ENCODE results near the gene KCNQ4.

KCNQ4 gene

GRCh38 chr1:40860706-40861223 lies 77.2 kb downstream of the KCNQ4 start:
- Histone ChIP-seq H3K4me1 (ENCODE audit: insufficient read depth, low read length) (peaks cover 10% of the 10 kb centered on the region; the same call in 1 of the 2 replicates), H3K9me3 (ENCODE audit: insufficient read depth, low read depth, low read length) (no peaks in the 10 kb centered on the region), H3K27ac (ENCODE audit: low read depth, low read length) (no peak overlapping the region), H3K9ac (ENCODE audit: low read depth, low read length) (peak overlapping the region; percentile 72), H3K4me3 (ENCODE audit: low read length) (peak overlapping the region; percentile 70), H3K36me3 (ENCODE audit: insufficient read depth, low read length) (no peaks in the 10 kb centered on the region), H3K27me3 (ENCODE audit: insufficient read depth, low read length) (peaks cover 32% of the 10 kb centered on the region)
- 55% methylated on average over 10 of the region's 10 CpGs for WGBS

DNA sequence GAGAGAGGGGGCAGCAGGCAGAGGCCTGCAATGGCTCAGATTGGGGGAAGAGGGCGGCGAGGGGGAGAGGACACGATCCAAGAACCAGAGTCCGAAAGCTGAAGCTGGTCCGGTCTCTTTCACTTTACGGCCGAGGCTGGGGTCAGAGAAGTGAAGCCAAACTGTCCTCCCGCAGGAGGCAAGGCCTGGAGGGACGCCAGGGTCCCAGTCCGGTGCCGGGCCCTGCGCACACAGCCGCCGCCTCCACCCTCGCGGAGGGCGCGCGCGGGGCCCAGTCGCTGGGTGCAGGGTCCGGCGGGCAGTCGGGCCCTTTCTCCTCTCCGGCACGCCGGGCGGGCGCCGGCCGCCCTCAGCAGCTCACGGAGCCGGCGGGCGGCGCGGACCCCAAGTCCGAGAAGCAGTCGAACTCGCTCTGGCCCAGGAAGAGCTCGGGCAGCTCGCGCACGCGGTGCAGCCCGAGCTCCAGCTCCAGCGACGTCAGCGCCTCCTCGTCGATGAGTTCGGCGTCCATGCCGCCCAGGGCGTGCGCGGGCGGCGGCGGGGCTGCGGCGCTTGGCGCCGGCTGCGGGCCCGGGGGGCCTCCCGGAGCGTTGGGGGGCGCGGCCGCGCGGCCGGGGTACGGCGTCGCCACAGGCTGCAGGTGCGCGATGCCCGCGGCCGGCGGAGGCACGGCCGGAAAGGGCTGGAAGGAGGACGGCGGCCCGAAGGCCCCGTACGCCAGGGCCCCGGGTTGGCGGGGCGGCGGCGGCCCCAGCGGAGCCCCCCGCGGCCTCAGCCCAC lies 77.8 kb downstream of the KCNQ4 start:
- peaks cover 32% of the 10 kb centered on the region for H3K27me3 ChIP-seq (ENCODE audit: insufficient read depth, low read length)
- H3K27ac ChIP-seq (ENCODE audit: low read depth, low read length): no peak overlapping the region
- peak overlapping the region; percentile 70 for H3K4me3 ChIP-seq (ENCODE audit: low read length)
- 3% methylated on average over 98 of the region's 98 CpGs for WGBS
- H3K9me3 ChIP-seq (ENCODE audit: insufficient read depth, low read depth, low read length): no peaks in the 10 kb centered on the region
- H3K4me1 ChIP-seq (ENCODE audit: insufficient read depth, low read length): peaks cover 10% of the 10 kb centered on the region; the same call in 1 of the 2 replicates
- H3K9ac ChIP-seq (ENCODE audit: low read depth, low read length): peak overlapping the region; percentile 72
- H3K36me3 ChIP-seq (ENCODE audit: insufficient read depth, low read length): no peaks in the 10 kb centered on the region

DNA sequence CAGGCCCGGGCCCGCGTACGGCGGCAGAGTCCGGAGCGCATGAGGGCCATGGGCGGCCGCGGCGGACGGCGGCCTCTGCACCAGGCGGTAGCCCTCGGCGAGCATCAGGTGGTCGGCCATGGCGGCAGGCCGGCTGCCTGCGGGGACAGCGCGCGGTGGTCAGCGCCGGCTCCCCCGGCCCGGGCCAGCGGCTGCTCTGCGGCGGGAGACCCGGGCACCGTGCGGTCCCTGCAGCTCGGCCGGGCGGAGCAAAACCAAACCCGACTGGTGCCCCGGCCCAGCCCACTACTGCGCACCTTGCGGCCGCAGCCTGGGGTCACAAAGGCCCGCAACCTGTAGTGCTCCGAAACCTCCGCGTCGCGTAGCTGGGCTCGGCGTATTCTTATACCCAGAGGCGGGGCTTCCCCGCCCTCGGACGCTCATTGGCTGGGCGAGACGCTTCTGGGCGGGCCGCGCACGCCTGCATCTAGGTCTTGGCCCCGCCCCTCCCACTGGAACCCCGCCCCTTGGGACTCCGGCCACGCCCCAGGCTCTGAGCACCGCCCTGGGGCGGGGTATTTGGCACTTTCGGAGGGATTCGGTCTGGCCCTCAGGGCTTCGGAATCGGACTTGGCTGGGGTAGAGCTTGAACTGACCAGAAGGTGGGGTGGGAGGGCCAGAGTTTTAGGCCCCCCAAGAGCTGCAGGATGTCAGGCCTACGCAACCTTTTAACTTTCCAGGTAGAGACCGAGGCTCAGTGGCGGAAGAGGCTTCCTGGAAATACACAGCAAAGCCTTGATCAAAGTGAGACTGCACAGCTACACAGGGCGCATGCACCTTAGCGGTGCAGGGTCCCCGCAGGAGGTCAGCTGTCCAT lies 78.6 kb downstream of the KCNQ4 start, which contains the start of gene CITED4:
TSS of gene CITED4 (minus strand) at position 356 of the 856 bp plus-strand sequence. CDS start at position 120, 236 bp downstream.
- Histone ChIP-seq H3K36me3 (ENCODE audit: insufficient read depth, low read length) (no peaks in the 10 kb centered on the region), H3K4me1 (ENCODE audit: insufficient read depth, low read length) (peaks cover 10% of the 10 kb centered on the region; the same call in 1 of the 2 replicates), H3K27me3 (ENCODE audit: insufficient read depth, low read length) (peaks cover 32% of the 10 kb centered on the region), H3K27ac (ENCODE audit: low read depth, low read length) (peak within 1 kb of the TSS; percentile 52; the same call in 1 of the 2 replicates), H3K9ac (ENCODE audit: low read depth, low read length) (peak within 1 kb of the TSS; percentile 72), H3K4me3 (ENCODE audit: low read length) (peak within 1 kb of the TSS; percentile 70), H3K9me3 (ENCODE audit: insufficient read depth, low read depth, low read length) (no peaks in the 10 kb centered on the region)
- 4% methylated on average over 75 of the region's 75 CpGs for WGBS

DNA sequence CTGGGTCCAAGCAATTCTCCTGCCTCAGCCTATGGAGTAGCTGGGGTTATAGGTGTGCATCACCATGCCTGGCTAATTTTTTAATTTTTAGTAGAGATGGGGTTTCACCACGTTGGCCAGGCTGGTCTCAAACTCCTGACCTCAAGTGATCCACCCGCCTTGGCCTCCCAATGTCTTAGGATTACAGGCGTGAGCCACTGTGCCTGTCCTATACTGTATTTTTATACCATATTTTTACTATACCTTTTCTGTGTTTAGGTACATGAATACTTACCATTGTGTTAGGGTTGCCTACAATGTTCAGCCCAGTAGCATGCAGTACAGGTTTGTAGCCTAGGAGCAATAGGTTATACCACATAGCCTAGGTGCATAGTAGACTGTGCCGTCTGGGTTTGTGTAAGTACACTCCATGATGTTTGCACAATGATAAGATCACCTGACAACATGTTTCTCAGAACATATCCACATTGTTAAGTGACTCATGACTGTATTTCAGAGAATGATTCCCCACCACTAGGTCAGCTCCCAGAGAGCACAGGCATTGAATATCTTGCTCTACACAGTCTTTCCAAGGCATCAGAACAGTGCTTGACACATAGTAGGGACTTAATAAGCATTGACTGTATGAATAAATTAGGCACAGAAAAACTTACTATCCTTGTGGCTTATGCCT lies 84.6 kb downstream of the KCNQ4 start:
- no peak overlapping the region for H3K4me3 ChIP-seq (ENCODE audit: low read length)
- H3K4me1 ChIP-seq (ENCODE audit: insufficient read depth, low read length): no peaks in the 10 kb centered on the region
- no peaks in the 10 kb centered on the region for H3K36me3 ChIP-seq (ENCODE audit: insufficient read depth, low read length)
- WGBS: 89% methylated on average over 4 of the region's 4 CpGs
- H3K9me3 ChIP-seq (ENCODE audit: insufficient read depth, low read depth, low read length): no peaks in the 10 kb centered on the region
- no peaks in the 10 kb centered on the region for H3K27me3 ChIP-seq (ENCODE audit: insufficient read depth, low read length)
- H3K9ac ChIP-seq (ENCODE audit: low read depth, low read length): no peak overlapping the region
- H3K27ac ChIP-seq (ENCODE audit: low read depth, low read length): no peak overlapping the region

GRCh38 chr1:40870135-40870728 lies 86.6 kb downstream of the KCNQ4 start:
- no peaks in the 10 kb centered on the region for H3K9me3 ChIP-seq (ENCODE audit: insufficient read depth, low read depth, low read length)
- no peak overlapping the region for H3K27ac ChIP-seq (ENCODE audit: low read depth, low read length)
- H3K9ac ChIP-seq (ENCODE audit: low read depth, low read length): no peak overlapping the region
- H3K27me3 ChIP-seq (ENCODE audit: insufficient read depth, low read length): no peaks in the 10 kb centered on the region
- H3K36me3 ChIP-seq (ENCODE audit: insufficient read depth, low read length): no peaks in the 10 kb centered on the region
- H3K4me3 ChIP-seq (ENCODE audit: low read length): no peak overlapping the region
- no peaks in the 10 kb centered on the region for H3K4me1 ChIP-seq (ENCODE audit: insufficient read depth, low read length)
- 86% methylated on average over 2 of the region's 2 CpGs for WGBS

- WGBS: 91% methylated on average over 3 of the region's 3 CpGs
- H3K27ac ChIP-seq (ENCODE audit: low read depth, low read length): no peak overlapping the region
Observed at GRCh38 chr1:40872276-40872675, 88.7 kb downstream of the KCNQ4 start.

GRCh38 chr1:40873863-40874472 lies 90.4 kb downstream of the KCNQ4 start:
- Histone ChIP-seq H3K36me3 (ENCODE audit: insufficient read depth, low read length) (no peaks in the 10 kb centered on the region), H3K4me3 (ENCODE audit: low read length) (no peak overlapping the region), H3K27ac (ENCODE audit: low read depth, low read length) (no peak overlapping the region), H3K4me1 (ENCODE audit: insufficient read depth, low read length) (peaks cover 7% of the 10 kb centered on the region; the same call in 1 of the 2 replicates), H3K27me3 (ENCODE audit: insufficient read depth, low read length) (no peaks in the 10 kb centered on the region), H3K9me3 (ENCODE audit: insufficient read depth, low read depth, low read length) (peaks cover 7% of the 10 kb centered on the region), H3K9ac (ENCODE audit: low read depth, low read length) (no peak overlapping the region)
- 93% methylated on average over 7 of the region's 7 CpGs for WGBS

More at GRCh38 chr1:40872276-40872675, 88.7 kb downstream of the KCNQ4 start:
- no peak overlapping the region for H3K9ac ChIP-seq (ENCODE audit: low read depth, low read length)
- 0 out of 2 replicates have a peak, but pooled peaks cover under 1% of the 10 kb centered on the region for H3K4me1 ChIP-seq (ENCODE audit: insufficient read depth, low read length)
- no peaks in the 10 kb centered on the region for H3K27me3 ChIP-seq (ENCODE audit: insufficient read depth, low read length)
- peaks cover 7% of the 10 kb centered on the region for H3K9me3 ChIP-seq (ENCODE audit: insufficient read depth, low read depth, low read length)
- H3K4me3 ChIP-seq (ENCODE audit: low read length): no peak overlapping the region
- H3K36me3 ChIP-seq (ENCODE audit: insufficient read depth, low read length): no peaks in the 10 kb centered on the region

- no peak overlapping the region for H3K9ac ChIP-seq (ENCODE audit: low read depth, low read length)
Observed at GRCh38 chr1:40876436-40876761, 92.8 kb downstream of the KCNQ4 start.

GRCh38 chr1:40876891-40877290 lies 93.3 kb downstream of the KCNQ4 start:
- 100% methylated on average over 1 of the region's 1 CpG for WGBS
- Histone ChIP-seq H3K9me3 (ENCODE audit: insufficient read depth, low read depth, low read length) (peaks cover 7% of the 10 kb centered on the region), H3K27ac (ENCODE audit: low read depth, low read length) (no peak overlapping the region), H3K4me1 (ENCODE audit: insufficient read depth, low read length) (peaks cover 11% of the 10 kb centered on the region; the same call in 1 of the 2 replicates), H3K27me3 (ENCODE audit: insufficient read depth, low read length) (no peaks in the 10 kb centered on the region), H3K36me3 (ENCODE audit: insufficient read depth, low read length) (no peaks in the 10 kb centered on the region), H3K4me3 (ENCODE audit: low read length) (no peak overlapping the region), H3K9ac (ENCODE audit: low read depth, low read length) (no peak overlapping the region)

More at GRCh38 chr1:40876436-40876761, 92.8 kb downstream of the KCNQ4 start:
- WGBS: 93% methylated on average over 2 of the region's 2 CpGs
- Histone ChIP-seq H3K36me3 (ENCODE audit: insufficient read depth, low read length) (no peaks in the 10 kb centered on the region), H3K27ac (ENCODE audit: low read depth, low read length) (no peak overlapping the region), H3K4me3 (ENCODE audit: low read length) (no peak overlapping the region), H3K9me3 (ENCODE audit: insufficient read depth, low read depth, low read length) (peaks cover 7% of the 10 kb centered on the region), H3K4me1 (ENCODE audit: insufficient read depth, low read length) (peaks cover 11% of the 10 kb centered on the region; the same call in 1 of the 2 replicates), H3K27me3 (ENCODE audit: insufficient read depth, low read length) (no peaks in the 10 kb centered on the region)

DNA sequence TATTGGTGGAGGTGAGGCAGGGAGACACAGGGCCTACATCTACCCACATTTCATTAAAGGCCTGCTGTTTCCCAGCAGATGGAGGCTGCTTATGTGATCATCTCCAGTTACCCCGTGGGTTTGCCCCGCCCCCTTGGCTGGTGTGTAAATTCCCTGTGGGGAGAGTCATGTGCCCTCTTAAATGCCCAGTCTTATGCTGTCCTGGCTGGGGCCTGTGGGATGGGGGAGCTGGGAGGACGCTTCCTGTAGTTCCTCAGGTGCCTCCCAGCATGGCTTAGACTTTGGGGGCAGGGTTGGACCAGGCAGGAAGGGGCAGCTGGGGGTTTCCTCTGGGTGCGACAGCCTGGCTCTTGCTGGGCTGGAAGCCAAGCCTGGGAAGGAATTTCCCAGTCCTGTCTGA lies 94.1 kb downstream of the KCNQ4 start:
- H3K4me3 ChIP-seq (ENCODE audit: low read length): no peak overlapping the region
- H3K27ac ChIP-seq (ENCODE audit: low read depth, low read length): no peak overlapping the region
- H3K4me1 ChIP-seq (ENCODE audit: insufficient read depth, low read length): peaks cover 11% of the 10 kb centered on the region; the same call in 1 of the 2 replicates
- 63% methylated on average over 4 of the region's 4 CpGs for WGBS
- no peak overlapping the region for H3K9ac ChIP-seq (ENCODE audit: low read depth, low read length)
- H3K27me3 ChIP-seq (ENCODE audit: insufficient read depth, low read length): no peaks in the 10 kb centered on the region
- H3K9me3 ChIP-seq (ENCODE audit: insufficient read depth, low read depth, low read length): peaks cover 7% of the 10 kb centered on the region
- H3K36me3 ChIP-seq (ENCODE audit: insufficient read depth, low read length): no peaks in the 10 kb centered on the region

Data from HUES64 (cell line).